Activated T-cell treated with anti-CD3 and anti-CD28 coated beads, Interleukin-2, amount 50 U/mL, for 72 hours (primary cell): ENCODE results near the gene IL17REL. TPM values are rescaled to one million over a fixed set of nuclear protein-coding genes. Genes with fewer than 3 reads are reported as not detected.
A peak's percentile ranks its signal among the peaks of the same experiment; 100 is the strongest.

Experiments
- ATAC-seq, 2 donors: fragments of 150-1000 bp; cut with Tn5 transposase; replicated peaks in 1 of 2; 2 replicates each; pipeline ENCODE4 v1.10.0; 2021; ENCODE audit warnings: moderate library complexity in 2 of 2, mild to moderate bottlenecking in 1 of 2
- DNase-seq, 2 donors: peaks; one replicate each; pipeline ENCODE4 v3.0.0; 2021 to 2022; ENCODE audit warnings: mixed read lengths in 1 of 2
- H3K27ac Mint-ChIP-seq: one replicate; pipeline ENCODE4 v1.8.0; 2022; ENCODE audit warnings: mild to moderate bottlenecking, moderate library complexity, mixed read lengths
- H3K27me3 Mint-ChIP-seq: one replicate; pipeline ENCODE4 v1.8.0; 2022; ENCODE audit warnings: low read depth, mixed read lengths
- H3K36me3 Mint-ChIP-seq, 2 donors: one replicate each; pipeline ENCODE4 v1.8.0; 2022; ENCODE audit warnings: mixed read lengths in 2 of 2, mild to moderate bottlenecking in 1 of 2; ENCODE audit not compliant: insufficient read depth in 2 of 2
- H3K4me1 Mint-ChIP-seq: one replicate; pipeline ENCODE4 v1.8.0; 2022; ENCODE audit warnings: low read depth, mixed read lengths
- H3K4me3 Mint-ChIP-seq, 2 donors: one replicate each; pipeline ENCODE4 v1.8.0; 2022; ENCODE audit warnings: mild to moderate bottlenecking in 2 of 2, mixed read lengths in 2 of 2, moderate library complexity in 2 of 2
- H3K9me3 Mint-ChIP-seq, 2 donors: one replicate each; pipeline ENCODE4 v1.8.0; 2022; ENCODE audit warnings: mixed read lengths in 2 of 2
- total RNA-seq, 2 donors: library from RNA; stranded (reverse); gene quantifications; one replicate each; pipeline ENCODE4 v1.2.3, GENCODE V29; 2022

IL17REL gene
- total RNA-seq, 2 donors from 2014 or later, result 0.36 to 1.1 TPM

DNA sequence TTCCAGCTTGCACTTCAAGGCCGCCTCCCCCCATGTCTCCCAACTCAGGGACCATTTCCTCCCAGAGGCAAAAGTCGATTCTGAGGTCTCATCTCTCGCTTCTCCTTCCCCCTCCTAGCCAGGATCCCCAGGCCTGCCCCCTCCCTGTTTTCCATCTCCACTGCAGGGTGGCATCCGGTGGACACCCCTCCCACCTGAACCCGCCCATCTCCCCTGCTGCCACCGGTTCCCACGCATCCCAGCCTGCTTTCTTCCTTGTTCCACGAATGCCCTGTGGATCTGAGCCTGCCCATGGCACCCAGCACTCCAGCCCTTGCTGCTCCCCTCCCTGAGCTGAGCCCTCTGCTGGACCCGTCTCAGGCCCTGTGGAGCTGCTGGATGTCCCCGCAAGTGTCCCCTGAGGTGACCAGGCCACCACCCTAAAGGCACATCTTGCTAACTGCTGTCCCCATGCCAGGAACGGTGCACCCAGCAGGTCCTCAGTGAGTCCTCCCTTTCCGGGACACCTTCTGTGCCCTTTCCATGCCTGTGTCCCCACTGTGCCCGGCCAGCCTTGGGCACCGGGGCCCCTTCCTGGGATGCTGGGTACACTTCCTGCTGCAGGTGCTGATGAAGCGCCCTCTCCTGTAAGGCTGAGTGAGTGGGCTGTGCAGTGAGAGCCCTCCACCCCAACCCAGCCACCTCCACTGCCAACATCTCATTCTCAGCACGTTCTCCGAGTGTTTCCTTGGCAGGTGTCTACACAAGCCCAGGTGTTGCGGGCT is 936 bp downstream of the IL17REL start:
- H3K4me3 Mint-ChIP-seq, result peak overlapping the region; percentile 76 to 83
- H3K27ac Mint-ChIP-seq, result peak overlapping the region; percentile 78
- DNase-seq (no peak), ATAC-seq (no peak)
- H3K9me3 Mint-ChIP-seq, result no peaks in the 10 kb centered on the region
- peaks cover 15% of the 10 kb centered on the region for H3K4me1 Mint-ChIP-seq
- H3K36me3 Mint-ChIP-seq, result no peaks in the 10 kb centered on the region
- H3K27me3 Mint-ChIP-seq, result no peaks in the 10 kb centered on the region

DNA sequence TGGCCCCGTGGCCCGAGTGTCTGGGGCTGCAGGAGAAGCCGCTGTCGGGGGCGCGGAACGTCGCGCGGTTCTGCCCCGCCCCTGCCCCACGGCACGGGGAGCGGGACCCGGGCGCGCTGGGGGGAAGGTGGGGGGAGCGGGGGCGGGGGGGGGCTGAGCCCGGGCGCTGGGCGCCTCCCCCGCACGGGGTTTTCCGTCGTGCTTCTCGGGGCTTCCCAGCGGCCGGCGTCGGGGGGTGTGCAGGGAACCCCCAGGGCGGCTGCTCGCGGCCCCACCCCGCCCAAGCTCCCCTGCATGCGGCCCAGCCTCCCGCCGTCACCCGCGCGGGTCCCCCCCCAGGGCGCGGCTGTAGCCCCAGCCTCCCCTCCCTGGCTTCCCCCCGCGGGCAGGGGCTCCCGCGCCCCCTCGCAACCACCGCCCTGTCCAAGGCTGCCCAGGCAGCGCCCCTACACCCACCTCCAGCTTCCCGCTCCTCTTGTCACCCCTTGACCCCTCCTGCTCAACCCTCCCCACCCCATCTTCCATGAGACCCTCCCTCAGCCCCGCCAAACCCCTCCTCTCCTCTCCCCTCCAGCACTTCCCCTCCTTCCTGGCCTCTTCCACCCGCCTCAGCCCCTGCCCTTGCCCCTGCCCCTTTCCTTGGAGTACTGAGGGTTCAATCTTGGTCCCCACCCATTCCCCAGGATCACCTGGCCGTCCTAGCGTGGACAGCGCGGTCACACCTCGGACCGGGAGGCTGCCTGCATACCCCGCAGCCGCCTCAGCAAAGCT is 1.7 kb downstream of the IL17REL start:
- peak; percentile 64 to 70 for ATAC-seq
- peak; percentile 57 to 65 for DNase-seq
- Mint-ChIP-seq H3K27me3 (no peaks in the 10 kb centered on the region), H3K36me3 (no peaks in the 10 kb centered on the region), H3K27ac (no peak overlapping the region), H3K4me3 (peak overlapping the region; percentile 76 to 83), H3K4me1 (peaks cover 15% of the 10 kb centered on the region), H3K9me3 (no peaks in the 10 kb centered on the region)

DNA sequence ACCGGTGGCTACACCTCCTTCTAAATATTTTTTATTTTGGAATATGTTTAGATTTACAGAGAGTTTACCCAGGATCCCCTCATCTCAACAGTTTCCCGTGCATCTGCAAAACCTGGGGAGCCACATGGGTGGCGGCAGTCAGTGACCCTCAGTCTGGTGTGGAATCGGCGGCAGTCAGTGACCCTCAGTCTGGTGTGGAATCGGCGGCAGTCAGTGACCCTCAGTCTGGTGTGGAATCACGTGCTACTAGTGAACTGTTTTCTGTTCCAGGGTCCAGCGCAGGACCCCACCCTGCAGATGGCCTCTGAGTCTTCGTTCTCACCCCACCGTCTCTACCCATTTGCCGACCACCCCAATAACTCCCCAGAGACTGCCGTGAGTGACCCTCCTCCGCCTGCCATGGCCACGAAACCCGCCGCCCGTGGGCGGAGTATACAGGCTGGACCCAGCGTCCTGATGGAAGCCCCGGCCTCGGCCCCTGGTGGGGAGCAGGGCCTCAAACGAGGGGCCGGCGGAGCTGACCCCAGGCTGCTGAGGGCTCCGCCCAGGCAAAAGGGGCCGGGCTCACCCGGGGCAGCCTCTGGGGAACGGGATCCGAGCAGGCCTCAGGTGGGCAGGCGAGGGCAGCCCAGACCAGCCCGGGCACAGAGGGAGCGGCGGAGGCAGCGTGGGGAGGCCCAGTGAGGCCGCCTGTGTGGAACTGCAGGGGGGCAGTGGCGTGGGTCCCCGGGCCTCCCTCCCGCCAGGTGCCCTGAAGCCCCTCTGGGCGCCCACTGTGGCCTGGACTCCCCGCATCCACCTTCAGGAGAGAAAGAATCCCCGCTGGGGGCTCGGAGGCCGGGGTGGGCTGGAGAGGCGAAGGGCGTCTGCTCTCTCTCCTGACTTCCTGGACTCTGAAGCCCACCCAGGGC is 2.5 kb downstream of the IL17REL start:
- ATAC-seq (no peak), DNase-seq (no peak)
- Mint-ChIP-seq H3K27me3 (no peaks in the 10 kb centered on the region), H3K4me1 (peaks cover 19% of the 10 kb centered on the region), H3K4me3 (peak overlapping the region; percentile 32 to 51), H3K36me3 (no peaks in the 10 kb centered on the region), H3K9me3 (no peaks in the 10 kb centered on the region), H3K27ac (no peak overlapping the region)

DNA sequence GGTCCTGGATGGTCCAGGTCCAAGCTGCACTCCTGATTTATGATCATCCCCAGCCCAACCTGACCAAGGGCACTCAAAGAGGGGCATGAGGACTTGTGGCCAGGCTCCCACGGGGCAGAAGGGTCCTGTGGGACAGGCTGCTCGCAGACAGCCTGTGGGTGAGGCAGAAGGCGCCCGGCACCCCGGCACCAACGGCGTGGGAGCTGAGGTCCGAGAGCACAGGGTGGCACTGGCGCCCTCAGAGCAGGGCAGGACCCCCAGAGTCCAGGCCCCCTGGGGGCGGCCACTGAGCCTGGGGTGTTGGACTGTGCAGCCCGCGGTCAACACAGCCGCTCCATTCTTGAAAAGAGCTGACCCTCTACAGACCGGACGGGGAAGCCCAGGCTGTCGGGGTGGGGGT is 3.3 kb downstream of the IL17REL start:
- Mint-ChIP-seq H3K27me3 (no peaks in the 10 kb centered on the region), H3K9me3 (no peaks in the 10 kb centered on the region), H3K27ac (no peak overlapping the region), H3K36me3 (no peaks in the 10 kb centered on the region), H3K4me1 (peaks cover 27% of the 10 kb centered on the region), H3K4me3 (no peak overlapping the region)
- ATAC-seq, result no peak
- DNase-seq, result no peak

DNA sequence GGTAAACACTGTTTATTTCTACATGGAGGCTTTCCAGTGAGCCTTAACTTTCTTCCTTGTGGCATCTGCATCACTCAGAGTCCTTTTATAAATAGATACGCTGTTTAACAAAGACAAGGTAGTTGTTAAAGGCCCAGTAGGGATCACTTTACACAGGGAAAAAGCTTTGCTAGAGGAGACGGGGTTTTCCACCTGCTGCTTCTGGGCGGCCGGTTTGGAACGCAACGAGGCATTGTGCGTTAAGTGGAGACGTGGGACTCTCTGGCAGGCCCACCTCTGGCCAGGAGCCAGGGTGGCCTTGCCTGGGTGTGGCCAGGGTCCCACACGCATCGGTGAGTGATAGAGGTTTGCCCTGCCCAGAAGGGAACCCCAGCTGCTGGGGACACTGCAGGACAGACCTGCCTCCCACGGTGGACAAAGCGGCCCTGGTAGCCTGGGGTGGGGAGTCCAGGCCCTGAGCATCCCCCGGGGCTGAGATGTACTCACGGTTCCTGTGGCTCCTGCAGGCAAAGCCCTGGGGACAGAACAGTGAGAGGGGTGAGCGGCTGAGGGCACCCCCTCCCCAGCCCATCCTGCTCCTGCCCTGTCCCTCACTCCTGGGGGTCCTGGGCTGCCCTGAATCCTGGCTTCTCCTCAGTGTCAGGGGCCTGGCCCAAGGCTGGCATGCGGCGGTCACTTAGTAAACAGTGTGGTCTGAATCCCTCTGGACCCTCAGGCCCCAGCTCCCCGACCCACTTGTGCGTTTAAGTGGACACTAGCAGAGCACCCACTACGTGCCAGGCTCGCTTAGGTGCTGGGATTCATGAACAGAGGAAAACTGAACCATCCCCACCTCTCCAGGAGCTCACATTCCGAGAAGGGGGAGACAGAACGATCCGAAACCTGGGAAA is 4.2 kb downstream of the IL17REL start:
- peaks cover 27% of the 10 kb centered on the region for H3K4me1 Mint-ChIP-seq
- H3K27me3 Mint-ChIP-seq, result no peaks in the 10 kb centered on the region
- H3K36me3 Mint-ChIP-seq, result no peaks in the 10 kb centered on the region
- no peak for ATAC-seq
- H3K27ac Mint-ChIP-seq, result no peak overlapping the region
- no peaks in the 10 kb centered on the region for H3K9me3 Mint-ChIP-seq
- no peak for DNase-seq
- H3K4me3 Mint-ChIP-seq, result no peak overlapping the region

DNA sequence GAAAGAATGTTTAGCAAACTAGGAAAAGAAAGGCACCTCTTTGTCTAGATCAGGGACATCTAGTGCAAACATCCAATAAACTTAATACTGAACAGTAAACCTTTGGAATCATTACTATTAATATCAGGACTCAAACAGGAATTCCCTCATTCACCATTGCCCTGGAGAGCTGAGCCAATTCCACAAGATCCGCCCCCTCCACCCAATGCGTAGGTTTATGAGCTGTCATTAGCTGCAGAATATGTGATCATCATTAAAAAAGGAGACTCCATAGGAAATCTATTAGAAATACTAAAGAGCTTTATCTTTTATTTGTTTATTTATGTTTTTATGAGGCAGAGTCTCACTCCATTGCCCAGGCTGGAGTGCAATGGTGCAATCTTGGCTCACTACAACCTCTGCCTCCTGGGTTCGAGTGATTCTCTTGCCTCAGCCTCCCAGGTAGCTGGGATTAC is 5.5 kb downstream of the IL17REL start:
- Mint-ChIP-seq H3K4me1 (peaks cover 25% of the 10 kb centered on the region), H3K27ac (no peak overlapping the region)
- ATAC-seq, result no peak

DNA sequence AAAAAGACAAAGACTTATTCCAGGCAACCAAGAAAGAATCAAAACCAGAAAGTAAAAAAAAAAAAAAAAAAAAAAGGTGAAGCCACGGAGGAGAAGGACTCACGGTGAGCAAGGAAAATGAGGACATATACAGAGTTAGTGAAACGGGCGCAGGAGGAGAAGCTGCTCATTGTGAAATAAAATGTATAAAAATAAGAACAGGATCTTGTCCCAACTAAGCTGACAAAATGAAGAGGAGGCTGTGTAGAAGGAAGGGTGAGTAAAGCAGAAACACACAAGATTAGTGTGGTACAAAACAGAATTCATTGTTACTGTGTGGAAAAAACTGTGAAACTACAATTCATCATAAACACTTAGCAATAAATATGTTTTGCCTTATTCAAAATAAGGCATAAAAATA is 7.6 kb downstream of the IL17REL start:
- peak overlapping the region in 1 of 2 donors; percentile 62 for H3K4me3 Mint-ChIP-seq
- H3K36me3 Mint-ChIP-seq, result no peaks in the 10 kb centered on the region
- peak overlapping the region; percentile 84 for H3K27ac Mint-ChIP-seq
- H3K9me3 Mint-ChIP-seq, result no peaks in the 10 kb centered on the region
- ATAC-seq (peak; percentile 32 to 69), DNase-seq (no peak)
- H3K4me1 Mint-ChIP-seq, result peaks cover 12% of the 10 kb centered on the region
- H3K27me3 Mint-ChIP-seq, result peaks cover 6% of the 10 kb centered on the region

More for the DNA sequence above, 5.5 kb downstream of the IL17REL start:
- no peaks in the 10 kb centered on the region for H3K36me3 Mint-ChIP-seq
- no peaks in the 10 kb centered on the region for H3K9me3 Mint-ChIP-seq
- DNase-seq, result no peak
- no peak overlapping the region for H3K4me3 Mint-ChIP-seq
- peaks cover 6% of the 10 kb centered on the region for H3K27me3 Mint-ChIP-seq

DNA sequence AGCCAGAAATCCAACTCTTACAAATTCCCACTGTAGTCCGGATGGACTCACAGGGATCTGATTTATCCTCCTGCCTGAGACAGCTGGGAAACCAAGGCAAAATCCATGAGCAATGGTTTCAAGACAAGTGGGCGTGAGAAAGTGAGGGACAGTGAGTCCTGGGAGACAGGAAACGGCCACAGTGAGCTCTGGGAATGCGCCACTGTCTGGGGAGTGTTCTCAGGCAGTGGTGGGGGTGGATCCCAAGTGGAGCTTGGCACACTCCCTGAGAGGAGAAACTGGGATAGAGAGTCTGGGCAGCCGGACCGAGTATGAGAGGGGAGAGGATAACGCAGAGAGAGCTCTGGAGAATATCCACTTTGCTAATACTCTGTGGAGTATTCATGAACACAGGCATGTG is 9.8 kb downstream of the IL17REL start:
- Mint-ChIP-seq H3K36me3 (peaks cover 0 to 2% of the 10 kb centered on the region in 2 donors), H3K4me3 (no peak overlapping the region), H3K27ac (no peak overlapping the region), H3K9me3 (peaks cover 1 to 2% of the 10 kb centered on the region in 2 donors), H3K27me3 (peaks cover 6% of the 10 kb centered on the region), H3K4me1 (peaks cover 12% of the 10 kb centered on the region)
- DNase-seq, result no peak
- ATAC-seq, result no peak

DNA sequence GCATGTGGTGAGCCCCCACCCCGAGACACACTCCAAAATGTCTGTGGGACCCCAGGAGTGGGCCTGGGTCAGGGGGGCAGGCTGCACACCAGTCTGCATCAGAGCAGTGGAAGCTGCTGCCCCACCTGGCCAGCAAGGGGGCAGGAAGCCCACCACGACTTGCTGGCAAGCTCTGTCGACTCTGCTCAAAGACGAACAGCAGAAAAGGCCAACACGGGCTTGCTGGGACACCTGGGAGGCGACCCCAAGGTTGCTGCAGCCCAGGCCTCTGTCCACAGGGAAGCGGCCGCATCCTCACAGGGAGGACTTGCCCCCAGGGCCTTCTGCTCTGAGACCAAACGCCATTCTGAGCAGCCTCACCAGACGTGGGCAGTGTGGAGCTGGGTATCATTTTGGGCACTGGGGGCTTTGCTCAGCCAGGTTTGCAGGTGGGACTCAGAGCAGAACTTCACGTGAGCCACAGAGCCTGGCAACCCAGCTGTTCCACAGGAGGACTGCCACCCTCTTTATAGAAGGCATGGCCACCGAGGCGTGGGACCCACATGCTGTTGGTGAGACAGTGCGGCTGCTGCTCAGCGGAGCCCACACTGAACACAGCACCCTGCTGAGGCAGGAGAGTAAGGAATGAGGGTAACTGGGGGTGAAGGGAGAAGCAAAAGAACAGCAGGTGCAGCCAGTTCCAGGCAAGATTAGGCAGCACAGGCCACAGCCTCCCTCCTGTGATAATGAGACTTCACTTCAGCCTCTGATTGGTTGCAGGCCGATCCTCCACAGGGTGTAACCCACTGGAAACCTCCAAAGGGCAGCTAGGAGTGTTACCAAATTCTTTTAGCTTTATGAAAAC is 11.0 kb downstream of the IL17REL start:
- Mint-ChIP-seq H3K4me1 (peaks cover 12% of the 10 kb centered on the region), H3K9me3 (peaks cover 1 to 2% of the 10 kb centered on the region in 2 donors), H3K27me3 (peaks cover 6% of the 10 kb centered on the region), H3K27ac (no peak overlapping the region), H3K36me3 (peaks cover 0 to 2% of the 10 kb centered on the region in 2 donors), H3K4me3 (no peak overlapping the region)
- no peak for ATAC-seq
- no peak for DNase-seq

DNA sequence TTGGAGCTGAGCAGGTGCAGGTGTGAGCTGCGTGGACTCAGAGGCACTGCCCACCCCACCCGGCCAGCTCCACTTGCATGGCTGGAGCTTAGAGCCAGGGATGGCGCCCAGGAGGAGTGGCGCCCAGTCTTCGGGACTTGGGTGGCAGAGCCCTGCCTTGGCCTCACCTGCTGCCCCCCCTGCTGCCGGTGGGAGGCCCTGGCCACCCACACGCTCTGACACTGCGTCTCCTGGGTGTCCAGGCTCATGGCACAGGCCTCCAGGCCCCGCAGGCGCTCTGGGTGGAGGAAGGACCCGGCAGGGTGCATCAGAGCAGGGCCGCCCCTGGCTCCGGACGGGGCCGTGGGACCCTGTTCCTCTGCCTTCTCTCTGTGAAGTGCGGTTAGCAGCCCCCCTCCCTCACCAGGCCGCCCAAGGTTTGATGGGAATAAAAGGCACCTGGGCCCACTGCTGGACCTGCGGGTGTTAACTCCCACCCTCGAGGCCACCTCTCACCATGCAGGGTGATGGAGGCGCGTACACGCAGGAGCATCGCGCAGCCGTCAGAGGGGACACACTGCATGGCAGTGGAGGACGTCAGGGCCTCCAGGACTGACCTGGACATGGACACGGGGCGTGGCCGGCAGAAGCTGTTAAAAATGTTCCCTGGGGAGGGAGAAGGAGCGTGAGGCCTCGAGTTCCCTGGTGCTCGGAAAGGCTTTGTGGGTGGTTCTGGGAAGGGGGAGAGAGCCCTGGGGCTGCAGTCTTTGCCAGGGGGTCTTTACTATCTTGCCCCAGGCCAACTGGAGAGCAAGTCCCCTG is 11.8 kb downstream of the IL17REL start:
- no peak for DNase-seq
- Mint-ChIP-seq H3K4me3 (no peak overlapping the region), H3K36me3 (peaks cover 0 to 2% of the 10 kb centered on the region in 2 donors), H3K27me3 (peaks cover 6% of the 10 kb centered on the region), H3K9me3 (peaks cover 1 to 2% of the 10 kb centered on the region in 2 donors), H3K27ac (no peak overlapping the region), H3K4me1 (peaks cover 12% of the 10 kb centered on the region)
- ATAC-seq, result no peak
